Natural killer cell (primary cell): Measurements from ENCODE around the gene TMBIM4. TPM values are rescaled to one million over a fixed set of nuclear protein-coding genes. Genes with fewer than 3 reads are reported as not detected.

ENCODE experiments used
- ATAC-seq, 3 donors: fragments of 150-1000 bp in 2 of 3; fragments of 200-7000 bp in 1 of 3; cut with Tn5 transposase; 1 replicate in 1 of 3; 2 replicates in 2 of 3; pipeline ENCODE4 v1.10.0; 2021; ENCODE audit warnings: mild to moderate bottlenecking in 2 of 3, moderate library complexity in 2 of 3
- DNase-seq, 2 donors: peaks; one replicate each; pipeline versions ENCODE4 v3.0.0 to v3.0.0-alpha.2; 2013 to 2021; ENCODE audit warnings: mixed read lengths in 1 of 2
- H3K27ac ChIP-seq: one replicate; pipeline ENCODE4 v1.5.1; 2013; ENCODE audit warnings: mild to moderate bottlenecking, low read length
- H3K27me3 ChIP-seq: one replicate; pipeline ENCODE4 v1.6.1; 2013; ENCODE audit warnings: low read length; ENCODE audit not compliant: control insufficient read depth, insufficient read depth
- H3K36me3 ChIP-seq: one replicate; pipeline ENCODE4 v1.6.1; 2013; ENCODE audit warnings: low read length; ENCODE audit not compliant: control insufficient read depth, insufficient read depth
- H3K4me1 ChIP-seq: one replicate; pipeline ENCODE4 v1.6.1; 2013; ENCODE audit warnings: low read length; ENCODE audit not compliant: control insufficient read depth, insufficient read depth
- H3K4me3 ChIP-seq: one replicate; pipeline ENCODE4 v1.5.1; 2013; ENCODE audit warnings: low read length
- H3K9me3 ChIP-seq: one replicate; pipeline ENCODE4 v1.6.1; 2013; ENCODE audit warnings: low read length; ENCODE audit not compliant: control insufficient read depth, insufficient read depth
- H3K27ac Mint-ChIP-seq, 2 donors: one replicate each; pipeline ENCODE4 v1.8.0; 2022; ENCODE audit warnings: mild to moderate bottlenecking in 2 of 2, mixed read lengths in 2 of 2, moderate library complexity in 1 of 2
- H3K27me3 Mint-ChIP-seq, 2 donors: one replicate each; pipeline ENCODE4 v1.8.0; 2022; ENCODE audit warnings: low read depth in 2 of 2, mixed read lengths in 2 of 2
- H3K36me3 Mint-ChIP-seq: one replicate; pipeline ENCODE4 v1.8.0; 2022; ENCODE audit warnings: mixed read lengths
- H3K4me1 Mint-ChIP-seq, 2 donors: one replicate each; pipeline ENCODE4 v1.8.0; 2022; ENCODE audit warnings: mixed read lengths in 2 of 2
- H3K4me3 Mint-ChIP-seq: one replicate; pipeline ENCODE4 v1.8.0; 2022; ENCODE audit warnings: mild to moderate bottlenecking, moderate library complexity, mixed read lengths
- H3K9me3 Mint-ChIP-seq, 2 donors: one replicate each; pipeline ENCODE4 v1.8.0; 2022; ENCODE audit warnings: mixed read lengths in 2 of 2
- CTCF ChIP-seq: fragments of 200-600 bp; IDR thresholded peaks from one replicate; pipeline ENCODE4 v1.8.0; 2022; ENCODE audit warnings: antibody characterized with exemption
- WGBS: methylation state at CpG from one replicate; pipeline ENCODE4 v1.1.7; 2013; ENCODE audit warnings: missing lambda C conversion rate; ENCODE audit not compliant: insufficient coverage; 5-methylcytosine and 5-hydroxymethylcytosine counted together
- intact Hi-C: fragments of 100-400 bp; cut with micrococcal nuclease; formaldehyde crosslinking; loops from one replicate; pipeline ENCODE4 v1.14.2; 2022
- total RNA-seq, 4 donors: library from RNA; stranded (reverse); fragments of 120-200 nt in 1 of 4; gene quantifications; one replicate each; pipeline versions ENCODE4 v1.2.3 to v1.2.4, GENCODE V29; 2013 to 2022

The TMBIM4 gene
- total RNA-seq, 3 donors from 2014 or later (not counting 1 experiment from before 2014, with no cell fraction given) = 46.6 to 72.0 (median 63.2) TPM

- 87% methylated on average over 2 of the region's 2 CpGs for WGBS
- H3K4me3 ChIP-seq = no peak overlapping the region
- H3K27ac ChIP-seq = no peak overlapping the region
- Mint-ChIP-seq H3K36me3 (no peaks in the 10 kb centered on the region), H3K27ac (no peak overlapping the region), H3K4me1 (no peaks in the 10 kb centered on the region), H3K27me3 (peaks cover 13 to 16% of the 10 kb centered on the region in 2 donors), H3K9me3 (no peaks in the 10 kb centered on the region), H3K4me3 (no peak overlapping the region)
- no peaks in the 10 kb centered on the region for H3K4me1 ChIP-seq
- intact Hi-C loops = loop anchor here (2.0 to 5.0 kb wide), 3 partner anchors 484 to 1194 kb away; no protein-coding TSS in a partner anchor
- no peaks in the 10 kb centered on the region for H3K36me3 ChIP-seq
- no peak for TF ChIP-seq CTCF
- no peaks in the 10 kb centered on the region for H3K27me3 ChIP-seq
- no peak for ATAC-seq
- no peaks in the 10 kb centered on the region for H3K9me3 ChIP-seq
- no peak for DNase-seq
Observed at GRCh38 chr12:66085998-66086397, 83.8 kb downstream of the TMBIM4 start.

Other genes with a start within 250 kb of the TMBIM4 start
- gene LLPH, start 39.2 kb downstream of the TMBIM4 start, total RNA-seq = 10 to 100 TPM; 24.9 to 27.3 (median 25.5) TPM
- gene IRAK3, start 19.2 kb upstream of the TMBIM4 start, total RNA-seq = 1 to 10 TPM; 3.7 to 9.9 (median 9.2) TPM
- gene HELB, start 132.5 kb upstream of the TMBIM4 start, total RNA-seq = 10 to 100 TPM; 29.2 to 45.6 (median 36.6) TPM